Lung (tissue), 12 donors: Measurements from ENCODE around the gene CASR. TPM values are rescaled to one million over a fixed set of nuclear protein-coding genes. Genes with fewer than 3 reads are reported as not detected.

ENCODE experiments used
- ATAC-seq: fragments of 200-7000 bp; cut with Tn5 transposase; one replicate; pipeline ENCODE4 v1.9.1; 2020; ENCODE audit warnings: moderate number of reproducible peaks; ENCODE audit not compliant: insufficient read depth, low FRiP score
- DNase-seq, 3 donors: peaks; one replicate each; pipeline ENCODE4 v3.0.0-alpha.2; 2013 to 2017
- H3K27ac ChIP-seq, 2 donors: one replicate each; pipeline ENCODE4 v1.5.1; 2013; ENCODE audit warnings: mild to moderate bottlenecking in 2 of 2, moderate library complexity in 2 of 2, control low read depth in 1 of 2, inconsistent platforms in 1 of 2, low read depth in 1 of 2, low read length in 1 of 2
- H3K27me3 ChIP-seq, 3 donors: one replicate each; pipeline ENCODE4 v1.5.1; 2013; ENCODE audit warnings: low read length in 2 of 3; ENCODE audit not compliant: control insufficient read depth in 3 of 3, insufficient read depth in 3 of 3
- H3K36me3 ChIP-seq, 4 donors: one replicate each; pipeline ENCODE4 v1.5.1; 2013; ENCODE audit warnings: low read length in 4 of 4, mild to moderate bottlenecking in 1 of 4, moderate library complexity in 1 of 4; ENCODE audit not compliant: control insufficient read depth in 4 of 4, insufficient read depth in 4 of 4
- H3K4me1 ChIP-seq, 5 donors: one replicate each; pipeline ENCODE4 v1.5.1; 2013; ENCODE audit warnings: low read length in 5 of 5, mild to moderate bottlenecking in 2 of 5, moderate library complexity in 1 of 5; ENCODE audit not compliant: control insufficient read depth in 5 of 5, insufficient read depth in 5 of 5
- H3K4me3 ChIP-seq: one replicate; pipeline ENCODE4 v1.5.1; 2013; ENCODE audit warnings: mild to moderate bottlenecking, control low read depth, moderate library complexity
- H3K9ac ChIP-seq, 2 donors: one replicate each; pipeline ENCODE4 v1.5.1; 2013; ENCODE audit warnings: low read length in 2 of 2, control low read depth in 1 of 2; ENCODE audit not compliant: insufficient read depth in 1 of 2
- H3K9me3 ChIP-seq, 4 donors: one replicate each; pipeline ENCODE4 v1.5.1; 2013; ENCODE audit warnings: low read length in 3 of 4, mild to moderate bottlenecking in 1 of 4, moderate library complexity in 1 of 4; ENCODE audit not compliant: control insufficient read depth in 4 of 4, insufficient read depth in 3 of 4
- WGBS, 2 donors: extraction: QIAGEN DNeasy Blood & Tissue Kit; methylation state at CpG; one replicate each; pipeline ENCODE4 v1.1.7; 2013; 5-methylcytosine and 5-hydroxymethylcytosine counted together
- polyA plus RNA-seq, 2 donors: library from polyadenylated mRNA; stranded (reverse); fragments of 200-250 nt; gene quantifications; one replicate each; pipeline ENCODE4 v1.2.1, GENCODE V29; 2013
- total RNA-seq, 2 donors: library from RNA; depleted of rRNA in 1 of 2; stranded (reverse); fragments of >200 nt in 1 of 2; gene quantifications; one replicate each; pipeline ENCODE4 v1.2.1, GENCODE V29; 2014 to 2021
- TF ChIP-seq, protein P1 (sequence below): IDR thresholded peaks from 2 replicates; pipeline ENCODE4 v1.5.1; 2012; ENCODE audit warnings: mild to moderate bottlenecking; ENCODE audit errors: control extremely low read depth, extremely low read depth
- donor health status: control.
- donor health status: control.
- donor health status: Bipolar disorder and iron deficiency.
- donor health status: healthy.
- donor health status: DM: yes; HTN: yes; CAD: no.

CASR gene
- total and polyA plus RNA-seq, 4 donors = 0.02 to 0.40 (median 0.02) TPM; not detected in 1

DNA sequence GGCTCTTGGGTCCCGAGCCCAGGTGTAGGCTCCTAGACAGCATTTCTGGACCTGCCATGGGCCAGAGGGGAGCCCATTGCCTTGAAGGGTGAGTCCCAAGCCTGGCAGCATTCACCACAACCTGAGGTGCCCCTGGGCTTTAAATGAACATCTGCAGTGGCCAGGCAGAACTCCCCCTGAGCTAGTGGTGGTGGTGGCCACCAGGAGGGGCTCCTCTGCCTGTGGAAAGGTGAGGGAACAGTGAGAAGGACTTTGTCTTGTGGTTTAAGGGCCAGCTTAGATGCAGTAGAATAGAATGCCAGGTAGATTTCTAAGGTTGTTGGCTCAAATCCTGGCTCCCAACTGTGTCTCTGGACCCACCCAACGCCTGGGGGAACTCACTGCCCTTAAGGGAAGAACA is 55.6 kb downstream of the CASR start:
- Histone ChIP-seq H3K9ac (no peak overlapping the region), H3K36me3 (no peaks in the 10 kb centered on the region), H3K27me3 (no peaks in the 10 kb centered on the region), H3K4me1 (no peaks in the 10 kb centered on the region), H3K9me3 (no peaks in the 10 kb centered on the region), H3K27ac (no peak overlapping the region), H3K4me3 (no peak overlapping the region)
- TF ChIP-seq, protein P1, sequence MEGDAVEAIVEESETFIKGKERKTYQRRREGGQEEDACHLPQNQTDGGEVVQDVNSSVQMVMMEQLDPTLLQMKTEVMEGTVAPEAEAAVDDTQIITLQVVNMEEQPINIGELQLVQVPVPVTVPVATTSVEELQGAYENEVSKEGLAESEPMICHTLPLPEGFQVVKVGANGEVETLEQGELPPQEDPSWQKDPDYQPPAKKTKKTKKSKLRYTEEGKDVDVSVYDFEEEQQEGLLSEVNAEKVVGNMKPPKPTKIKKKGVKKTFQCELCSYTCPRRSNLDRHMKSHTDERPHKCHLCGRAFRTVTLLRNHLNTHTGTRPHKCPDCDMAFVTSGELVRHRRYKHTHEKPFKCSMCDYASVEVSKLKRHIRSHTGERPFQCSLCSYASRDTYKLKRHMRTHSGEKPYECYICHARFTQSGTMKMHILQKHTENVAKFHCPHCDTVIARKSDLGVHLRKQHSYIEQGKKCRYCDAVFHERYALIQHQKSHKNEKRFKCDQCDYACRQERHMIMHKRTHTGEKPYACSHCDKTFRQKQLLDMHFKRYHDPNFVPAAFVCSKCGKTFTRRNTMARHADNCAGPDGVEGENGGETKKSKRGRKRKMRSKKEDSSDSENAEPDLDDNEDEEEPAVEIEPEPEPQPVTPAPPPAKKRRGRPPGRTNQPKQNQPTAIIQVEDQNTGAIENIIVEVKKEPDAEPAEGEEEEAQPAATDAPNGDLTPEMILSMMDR = no peak
- 80 to 89% methylated on average over 2 of the region's 2 CpGs for WGBS, 2 donors
- no peak for ATAC-seq
- no peak for DNase-seq

DNA sequence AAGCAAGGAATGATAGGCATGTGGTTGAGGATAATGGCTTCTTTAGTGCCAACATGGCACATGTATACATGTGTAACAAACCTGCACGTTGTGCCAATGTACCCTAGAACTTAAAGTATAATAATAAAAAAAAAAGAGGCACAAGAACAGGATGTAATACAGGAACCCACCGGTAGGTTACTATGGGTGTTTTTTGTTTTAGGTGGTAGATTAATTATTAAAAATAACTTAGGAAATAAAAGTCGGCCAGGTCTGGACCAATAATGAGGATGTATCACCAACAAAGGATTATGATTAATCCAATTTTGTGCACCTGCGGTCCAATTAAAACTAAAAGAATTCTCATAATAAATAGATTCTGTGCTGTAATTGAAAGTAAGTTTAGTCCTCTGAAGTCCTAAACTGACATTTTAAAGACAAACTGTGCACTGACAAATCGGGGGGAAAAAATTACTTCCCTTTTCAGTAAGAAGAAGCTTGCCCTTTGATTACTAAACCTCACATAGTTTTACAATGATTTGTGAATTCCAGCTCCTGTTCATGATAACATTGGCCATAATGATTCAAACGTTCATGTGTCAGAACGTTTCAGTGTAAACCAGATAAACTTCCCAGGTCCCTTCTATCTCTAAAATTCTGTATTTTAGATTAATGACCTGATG is 62.2 kb downstream of the CASR start:
- Histone ChIP-seq H3K9me3 (no peaks in the 10 kb centered on the region), H3K27me3 (no peaks in the 10 kb centered on the region), H3K4me3 (no peak overlapping the region), H3K36me3 (no peaks in the 10 kb centered on the region), H3K4me1 (peaks cover 0 to 1% (median 0%) of the 10 kb centered on the region in 5 donors), H3K9ac (no peak overlapping the region), H3K27ac (no peak overlapping the region)
- TF ChIP-seq, protein P1 = no peak
- ATAC-seq (no peak), DNase-seq (no peak)
- WGBS, 2 donors = 33 to 44% methylated on average over 7 of the region's 7 CpGs

DNA sequence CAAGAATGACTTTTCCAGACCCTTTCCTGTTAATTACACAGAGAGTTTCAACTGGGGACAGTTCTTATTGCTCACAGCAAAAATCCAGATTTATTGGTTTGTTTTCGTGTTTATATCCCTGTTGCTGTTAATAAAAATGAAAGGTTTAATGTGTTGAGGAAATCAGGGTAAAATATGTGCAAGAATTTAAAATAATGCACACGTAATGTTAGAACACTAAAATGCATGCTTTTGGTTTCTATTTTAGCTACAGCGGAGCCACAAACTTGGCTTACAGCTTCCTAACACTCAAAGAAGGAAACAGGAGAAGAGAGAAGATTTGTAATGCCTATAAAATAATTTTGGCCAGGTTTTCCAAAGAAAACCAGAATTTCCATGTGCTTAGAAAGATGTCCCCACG is 62.7 kb downstream of the CASR start:
- no peak for DNase-seq
- TF ChIP-seq, protein P1 = no peak
- no peak overlapping the region for H3K27ac ChIP-seq

More for the DNA sequence above, 62.7 kb downstream of the CASR start:
- no peak overlapping the region for H3K9ac ChIP-seq
- WGBS, 2 donors = 18 to 39% methylated on average over 4 of the region's 4 CpGs
- no peaks in the 10 kb centered on the region for H3K27me3 ChIP-seq
- no peak for ATAC-seq
- H3K9me3 ChIP-seq = no peaks in the 10 kb centered on the region
- no peak overlapping the region for H3K4me3 ChIP-seq
- H3K4me1 ChIP-seq = peaks cover 0 to 1% (median 0%) of the 10 kb centered on the region in 5 donors
- no peaks in the 10 kb centered on the region for H3K36me3 ChIP-seq
